ENCODE data around the gene NAPB.

GRCh38 chr20:23341073-23341472, 80.2 kb downstream of the NAPB start:
- TF ChIP-seq CTCF (IDR thresholded peaks at IDR 0.05; ENCODE audit: control extremely low read depth in 1 of 3, insufficient read depth in 1 of 3, low read depth in 1 of 3, low read length in 3 of 3) = no peak
- no peak for TF ChIP-seq POLR2A (IDR thresholded peaks at IDR 0.05; ENCODE audit: control extremely low read depth in 1 of 2, low read depth in 2 of 2, low read length in 2 of 2)
- no peak for TF ChIP-seq SIX5 (IDR thresholded peaks at IDR 0.05; ENCODE audit: low read depth, low read length)
- no peak for TF ChIP-seq BACH1 (IDR thresholded peaks at IDR 0.05; ENCODE audit: low read length)
- TF ChIP-seq YY1 (IDR thresholded peaks at IDR 0.05; ENCODE audit: low read depth, low read length) = no peak
- no peak for TF ChIP-seq CEBPB (IDR thresholded peaks at IDR 0.05; ENCODE audit: low read depth, low read length)
- no peak for TF ChIP-seq NRF1 (IDR thresholded peaks at IDR 0.05; ENCODE audit: low read depth, low read length)
- no peak for TF ChIP-seq EZH2 (IDR thresholded peaks at IDR 0.05; ENCODE audit: low read depth, low read length, severe bottlenecking)
- TF ChIP-seq CREB1 (IDR thresholded peaks at IDR 0.05) = no peak
- TF ChIP-seq POLR2AphosphoS5 (IDR thresholded peaks at IDR 0.05; ENCODE audit: low read depth, low read length) = no peak
